Measurements from ENCODE around the gene RAB32.

The RAB32 gene

DNA sequence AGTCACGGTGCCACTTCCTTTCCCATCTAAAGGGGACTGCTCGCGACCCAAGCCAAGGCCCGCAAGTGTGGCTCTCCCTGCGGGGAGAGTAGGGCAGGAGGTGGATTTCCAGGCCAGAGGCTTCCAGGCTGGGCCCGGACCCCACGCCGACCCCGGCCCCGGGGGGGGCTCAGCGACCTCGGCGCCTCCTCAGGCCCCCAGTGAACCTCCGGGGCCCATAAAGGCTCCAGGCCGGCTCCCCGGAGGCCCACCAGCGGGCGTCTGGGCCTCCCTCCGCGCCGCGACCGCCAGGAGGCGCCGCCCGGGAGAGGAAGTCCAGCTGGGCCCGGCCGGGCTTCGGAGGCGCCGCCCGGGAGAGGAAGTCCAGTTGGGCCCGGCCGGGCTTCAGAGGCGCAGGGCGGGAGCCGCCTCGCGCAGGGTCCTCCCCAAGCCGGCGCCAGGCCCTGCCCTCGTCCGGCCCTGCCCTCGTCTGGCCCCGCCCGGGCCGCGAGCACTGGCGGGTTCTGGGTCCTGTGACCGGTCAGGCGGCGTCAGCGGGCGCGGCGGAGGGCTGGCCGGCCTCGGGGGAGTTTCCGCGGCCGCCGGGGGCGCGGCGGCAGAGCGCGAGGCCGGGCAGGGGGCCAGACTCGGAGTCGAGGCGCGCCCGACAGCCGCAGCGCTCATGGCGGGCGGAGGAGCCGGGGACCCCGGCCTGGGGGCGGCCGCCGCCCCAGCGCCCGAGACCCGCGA is at the start of gene RAB32:
Gene RAB32 (plus strand): TSS at position 623 of the 729 bp plus-strand sequence. CDS start 39 bp downstream, at position 662.
- TF ChIP-seq, protein P1, sequence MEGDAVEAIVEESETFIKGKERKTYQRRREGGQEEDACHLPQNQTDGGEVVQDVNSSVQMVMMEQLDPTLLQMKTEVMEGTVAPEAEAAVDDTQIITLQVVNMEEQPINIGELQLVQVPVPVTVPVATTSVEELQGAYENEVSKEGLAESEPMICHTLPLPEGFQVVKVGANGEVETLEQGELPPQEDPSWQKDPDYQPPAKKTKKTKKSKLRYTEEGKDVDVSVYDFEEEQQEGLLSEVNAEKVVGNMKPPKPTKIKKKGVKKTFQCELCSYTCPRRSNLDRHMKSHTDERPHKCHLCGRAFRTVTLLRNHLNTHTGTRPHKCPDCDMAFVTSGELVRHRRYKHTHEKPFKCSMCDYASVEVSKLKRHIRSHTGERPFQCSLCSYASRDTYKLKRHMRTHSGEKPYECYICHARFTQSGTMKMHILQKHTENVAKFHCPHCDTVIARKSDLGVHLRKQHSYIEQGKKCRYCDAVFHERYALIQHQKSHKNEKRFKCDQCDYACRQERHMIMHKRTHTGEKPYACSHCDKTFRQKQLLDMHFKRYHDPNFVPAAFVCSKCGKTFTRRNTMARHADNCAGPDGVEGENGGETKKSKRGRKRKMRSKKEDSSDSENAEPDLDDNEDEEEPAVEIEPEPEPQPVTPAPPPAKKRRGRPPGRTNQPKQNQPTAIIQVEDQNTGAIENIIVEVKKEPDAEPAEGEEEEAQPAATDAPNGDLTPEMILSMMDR (IDR thresholded peaks at IDR 0.05; ENCODE audit: poor library complexity, severe bottlenecking) = peak; percentile 69
- DNase-seq (ENCODE audit: low spot score) (peak; percentile 89), ATAC-seq (ENCODE audit: low read depth) (peak; percentile 90)
- peak within 1 kb of the TSS; percentile 95 for H3K27ac ChIP-seq (ENCODE audit: poor library complexity, severe bottlenecking)
- H3K36me3 ChIP-seq (ENCODE audit: low read depth) = peaks cover 9% of the 10 kb centered on the region; the same call in 1 of the 2 replicates
- H3K4me1 ChIP-seq (ENCODE audit: insufficient read depth, poor library complexity, severe bottlenecking) = peaks cover 18% of the 10 kb centered on the region
- H3K4me3 ChIP-seq (ENCODE audit: severe bottlenecking) = peak within 1 kb of the TSS; percentile 70
- H3K27me3 ChIP-seq (ENCODE audit: insufficient read depth, poor library complexity, severe bottlenecking) = no peaks in the 10 kb centered on the region
- no peaks in the 10 kb centered on the region for H3K9me3 ChIP-seq (ENCODE audit: severe bottlenecking)

DNA sequence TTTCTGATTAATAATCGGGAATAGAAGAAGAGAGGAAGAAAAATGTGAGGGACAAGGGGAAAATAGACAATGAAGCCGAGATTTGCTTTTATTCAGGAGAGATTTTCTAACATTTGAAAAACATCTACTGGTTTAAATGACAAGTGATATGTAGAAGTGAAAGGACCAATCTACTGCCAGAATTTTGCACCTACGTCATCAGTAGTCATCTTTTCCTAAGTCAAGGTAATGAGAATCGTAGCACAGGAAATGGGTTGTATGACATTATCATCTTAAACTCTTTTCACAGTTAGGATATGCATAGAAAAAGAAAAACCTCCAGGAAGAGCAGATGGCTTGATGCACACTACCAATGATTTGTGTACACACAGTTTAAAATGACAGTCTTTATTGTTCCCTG is 45.3 kb upstream of the RAB32 start:
- Histone ChIP-seq H3K27me3 (ENCODE audit: insufficient read depth, poor library complexity, severe bottlenecking) (no peaks in the 10 kb centered on the region), H3K9me3 (ENCODE audit: severe bottlenecking) (no peaks in the 10 kb centered on the region), H3K4me3 (ENCODE audit: severe bottlenecking) (no peak overlapping the region), H3K36me3 (ENCODE audit: low read depth) (no peaks in the 10 kb centered on the region), H3K27ac (ENCODE audit: poor library complexity, severe bottlenecking) (no peak overlapping the region), H3K4me1 (ENCODE audit: insufficient read depth, poor library complexity, severe bottlenecking) (no peaks in the 10 kb centered on the region)
- DNase-seq (ENCODE audit: low spot score) (no peak), ATAC-seq (ENCODE audit: low read depth) (no peak)
- TF ChIP-seq, protein P1 (IDR thresholded peaks at IDR 0.05; ENCODE audit: poor library complexity, severe bottlenecking) = no peak

DNA sequence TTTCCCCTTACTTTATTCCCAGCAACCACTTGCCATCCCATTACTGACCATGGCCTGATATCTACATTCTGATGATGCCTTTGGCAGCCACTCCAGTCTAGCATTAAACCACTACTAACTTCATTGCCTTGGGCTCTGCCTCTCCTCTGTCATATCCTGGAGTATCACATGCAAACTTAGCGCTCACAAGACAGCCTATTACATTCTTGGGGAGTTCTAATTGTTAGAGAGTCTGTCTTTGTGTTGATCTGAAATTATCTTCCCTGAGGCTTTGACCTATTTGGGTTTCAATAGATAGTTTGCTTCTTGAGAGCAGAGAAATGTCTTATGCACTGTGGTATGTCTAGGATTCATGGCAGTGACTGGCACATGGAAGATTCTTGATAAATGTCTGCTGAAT is 40.5 kb upstream of the RAB32 start:
- no peak for DNase-seq (ENCODE audit: low spot score)
- ATAC-seq (ENCODE audit: low read depth) = no peak
- Histone ChIP-seq H3K27me3 (ENCODE audit: insufficient read depth, poor library complexity, severe bottlenecking) (no peaks in the 10 kb centered on the region), H3K9me3 (ENCODE audit: severe bottlenecking) (no peaks in the 10 kb centered on the region), H3K4me1 (ENCODE audit: insufficient read depth, poor library complexity, severe bottlenecking) (no peaks in the 10 kb centered on the region), H3K27ac (ENCODE audit: poor library complexity, severe bottlenecking) (no peak overlapping the region), H3K4me3 (ENCODE audit: severe bottlenecking) (no peak overlapping the region), H3K36me3 (ENCODE audit: low read depth) (no peaks in the 10 kb centered on the region)
- TF ChIP-seq, protein P1 (IDR thresholded peaks at IDR 0.05; ENCODE audit: poor library complexity, severe bottlenecking) = no peak

DNA sequence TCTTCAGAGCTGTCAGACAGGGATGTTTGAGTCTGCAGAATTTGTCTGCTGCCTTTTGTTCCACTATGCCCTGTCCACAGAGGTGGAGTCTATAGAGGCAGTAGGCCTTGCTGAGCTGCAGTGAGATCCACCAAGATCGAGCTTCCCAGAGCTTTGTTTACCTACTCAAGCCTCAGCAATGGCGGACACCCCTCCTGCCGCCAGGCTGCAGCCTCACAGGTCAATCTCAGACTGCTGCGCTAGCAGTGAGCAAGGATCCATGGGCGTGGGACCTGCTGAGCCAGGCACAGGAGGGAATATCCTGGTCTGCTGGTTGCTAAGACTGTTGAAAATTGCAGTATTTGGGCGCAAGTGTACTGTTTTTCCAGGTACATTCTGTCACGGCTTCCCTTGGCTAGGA is 28.4 kb upstream of the RAB32 start:
- Histone ChIP-seq H3K9me3 (ENCODE audit: severe bottlenecking) (no peaks in the 10 kb centered on the region), H3K4me1 (ENCODE audit: insufficient read depth, poor library complexity, severe bottlenecking) (no peaks in the 10 kb centered on the region), H3K36me3 (ENCODE audit: low read depth) (no peaks in the 10 kb centered on the region), H3K27ac (ENCODE audit: poor library complexity, severe bottlenecking) (no peak overlapping the region), H3K27me3 (ENCODE audit: insufficient read depth, poor library complexity, severe bottlenecking) (no peaks in the 10 kb centered on the region), H3K4me3 (ENCODE audit: severe bottlenecking) (no peak overlapping the region)
- ATAC-seq (ENCODE audit: low read depth) = no peak
- TF ChIP-seq, protein P1 (IDR thresholded peaks at IDR 0.05; ENCODE audit: poor library complexity, severe bottlenecking) = no peak
- DNase-seq (ENCODE audit: low spot score) = no peak

DNA sequence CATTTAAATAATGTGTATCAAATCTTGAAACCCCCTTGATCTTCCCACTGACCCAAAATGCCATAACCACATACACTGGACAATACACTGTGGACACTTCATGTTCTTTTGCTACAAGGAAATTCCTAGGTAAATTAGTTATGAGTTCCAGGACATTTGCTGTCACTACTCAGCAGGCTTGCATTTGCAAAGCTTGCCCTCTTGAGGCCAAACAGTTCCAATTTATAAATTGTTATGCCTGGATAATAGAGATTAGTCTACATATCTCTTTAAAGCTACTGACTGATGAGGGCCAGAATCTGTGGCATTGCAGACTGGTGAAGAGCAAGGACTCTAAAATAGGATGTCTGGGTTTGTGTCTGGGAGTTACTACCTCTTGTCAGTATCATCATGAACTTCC is 17.4 kb upstream of the RAB32 start:
- H3K27ac ChIP-seq (ENCODE audit: poor library complexity, severe bottlenecking) = no peak overlapping the region
- H3K27me3 ChIP-seq (ENCODE audit: insufficient read depth, poor library complexity, severe bottlenecking) = no peaks in the 10 kb centered on the region
- H3K9me3 ChIP-seq (ENCODE audit: severe bottlenecking) = no peaks in the 10 kb centered on the region
- H3K36me3 ChIP-seq (ENCODE audit: low read depth) = no peaks in the 10 kb centered on the region
- DNase-seq (ENCODE audit: low spot score) (no peak), ATAC-seq (ENCODE audit: low read depth) (0 out of 3 replicates have a peak, but pooled peaks have one; percentile 17)
- no peaks in the 10 kb centered on the region for H3K4me1 ChIP-seq (ENCODE audit: insufficient read depth, poor library complexity, severe bottlenecking)
- no peak overlapping the region for H3K4me3 ChIP-seq (ENCODE audit: severe bottlenecking)
- TF ChIP-seq, protein P1 (IDR thresholded peaks at IDR 0.05; ENCODE audit: poor library complexity, severe bottlenecking) = peak; percentile 50
